IMR-90 (cell line): ENCODE measurements around the gene YARS2. TPM values are rescaled to one million over a fixed set of nuclear protein-coding genes. Genes with fewer than 3 reads are reported as not detected.

Source experiments
- ATAC-seq: fragments of 200-7000 bp; cut with Tn5 transposase; 2 replicates; pipeline ENCODE4 v1.9.1; 2020; ENCODE audit warnings: low read depth, mild to moderate bottlenecking, moderate library complexity
- BruUV-seq: library from RNA; stranded (reverse); fragments of 400-500 nt; replicated peaks from 2 replicates; lab custom pipeline; 2021; lab: Mats Ljungman, UMichigan
- CTCF ChIA-PET: fragments of 300-600 bp; formaldehyde crosslinking; extraction: SDS; loops from one replicate; lab custom pipeline; 2021; ENCODE audit warnings: antibody characterized with exemption; lab: Yijun Ruan, JAX
- POLR2A ChIA-PET: fragments of 300-600 bp; sonication (Branson Sonifier 250); formaldehyde crosslinking; loops from one replicate; lab custom pipeline; 2022; ENCODE audit warnings: antibody characterized with exemption; ENCODE audit not compliant: unreplicated experiment; lab: Charles Lee
- DNase-seq: peaks from one replicate; pipeline ENCODE4 v3.0.0; 2013
- H2AFZ ChIP-seq: replicated peaks from 2 replicates; pipeline ENCODE3; 2013; ENCODE audit warnings: low read length, mild to moderate bottlenecking; ENCODE audit not compliant: poor library complexity
- H2AK5ac ChIP-seq: 2 replicates; pipeline ENCODE4 v1.6.1; 2013; ENCODE audit warnings: low read depth, low read length, inconsistent platforms
- H2AK9ac ChIP-seq: replicated peaks from 2 replicates; pipeline ENCODE3; 2013; ENCODE audit warnings: mild to moderate bottlenecking, low read depth, low read length, moderate library complexity; ENCODE audit not compliant: poor library complexity
- H2BK120ac ChIP-seq: 2 replicates; pipeline ENCODE4 v1.6.1; 2013; ENCODE audit warnings: low read depth, low read length, inconsistent platforms
- H2BK15ac ChIP-seq: 3 replicates; pipeline ENCODE4 v1.6.1; 2013; ENCODE audit warnings: low read depth, low read length, inconsistent platforms
- H2BK20ac ChIP-seq: 2 replicates; pipeline ENCODE4 v1.6.1; 2013; ENCODE audit warnings: low read depth, mild to moderate bottlenecking, inconsistent platforms, low read length, moderate library complexity
- H2BK5ac ChIP-seq: 2 replicates; pipeline ENCODE4 v1.6.1; 2013; ENCODE audit warnings: mild to moderate bottlenecking, low read depth, low read length, inconsistent platforms; ENCODE audit not compliant: poor library complexity, severe bottlenecking
- H3K14ac ChIP-seq: replicated peaks from 2 replicates; pipeline ENCODE4 v1.6.1; 2013; ENCODE audit warnings: low read depth, low read length, inconsistent platforms
- H3K18ac ChIP-seq: 2 replicates; pipeline ENCODE4 v1.6.1; 2013; ENCODE audit warnings: low read depth, low read length, control low read depth
- H3K23ac ChIP-seq: 2 replicates; pipeline ENCODE4 v1.6.1; 2013; ENCODE audit warnings: low read depth, low read length, inconsistent platforms
- H3K27ac ChIP-seq: 2 replicates; pipeline ENCODE4 v1.5.1; 2013; ENCODE audit warnings: mild to moderate bottlenecking, control low read depth, low read length; ENCODE audit not compliant: insufficient read depth
- H3K27me3 ChIP-seq: 2 replicates; pipeline ENCODE4 v1.6.1; 2013; ENCODE audit warnings: low read length; ENCODE audit not compliant: control insufficient read depth, insufficient read depth
- H3K36me3 ChIP-seq: 2 replicates; pipeline ENCODE4 v1.6.1; 2013; ENCODE audit warnings: low read length, mixed read lengths; ENCODE audit not compliant: control insufficient read depth, insufficient read depth
- H3K4ac ChIP-seq: 2 replicates; pipeline ENCODE4 v1.6.1; 2013; ENCODE audit warnings: low read depth, low read length, inconsistent platforms
- H3K4me1 ChIP-seq: 2 replicates; pipeline ENCODE4 v1.6.1; 2013; ENCODE audit warnings: low read length, mixed read lengths; ENCODE audit not compliant: control insufficient read depth, insufficient read depth
- H3K4me2 ChIP-seq: 2 replicates; pipeline ENCODE4 v1.6.1; 2013; ENCODE audit warnings: low read depth, mild to moderate bottlenecking, control low read depth, low read length, moderate library complexity
- H3K4me3 ChIP-seq: 2 replicates; pipeline ENCODE4 v1.5.1; 2013; ENCODE audit warnings: low read depth, mild to moderate bottlenecking, control low read depth, low read length, moderate library complexity; ENCODE audit not compliant: insufficient read depth
- H3K56ac ChIP-seq: 2 replicates; pipeline ENCODE4 v1.6.1; 2013; ENCODE audit warnings: low read length, inconsistent platforms; ENCODE audit not compliant: insufficient read depth; ENCODE audit errors: extremely low read depth
- H3K79me1 ChIP-seq, 2 experiments: 2 replicates each; pipeline ENCODE4 v1.6.1; 2013; ENCODE audit warnings: low read length in 2 of 2, inconsistent platforms in 1 of 2, low read depth in 1 of 2
- H3K9ac ChIP-seq: 2 replicates; pipeline ENCODE4 v1.6.1; 2013; ENCODE audit warnings: low read depth, low read length, control low read depth
- H3K9me1 ChIP-seq: 2 replicates; pipeline ENCODE4 v1.6.1; 2013; ENCODE audit warnings: low read length, inconsistent platforms; ENCODE audit not compliant: insufficient read depth
- H3K9me3 ChIP-seq: 2 replicates; pipeline ENCODE4 v1.6.1; 2013; ENCODE audit warnings: low read length; ENCODE audit not compliant: control insufficient read depth, insufficient read depth
- H4K20me1 ChIP-seq: 2 replicates; pipeline ENCODE4 v1.6.1; 2013; ENCODE audit warnings: low read length, inconsistent platforms; ENCODE audit not compliant: insufficient read depth
- H4K5ac ChIP-seq: 2 replicates; pipeline ENCODE4 v1.6.1; 2013; ENCODE audit warnings: mild to moderate bottlenecking, low read depth, low read length, control low read depth
- H4K8ac ChIP-seq, 2 experiments: 2 replicates each; pipeline ENCODE4 v1.6.1; 2013; ENCODE audit warnings: low read depth in 2 of 2, low read length in 2 of 2, control low read depth in 1 of 2, inconsistent platforms in 1 of 2
- H4K91ac ChIP-seq: 2 replicates; pipeline ENCODE4 v1.6.1; 2013; ENCODE audit warnings: low read depth, low read length, inconsistent platforms; ENCODE audit not compliant: insufficient read depth
- BHLHE40 ChIP-seq: fragments of 150-350 bp; IDR thresholded peaks from 2 replicates; pipeline ENCODE4 v1.6.1; 2016; ENCODE audit warnings: mild to moderate bottlenecking, low read depth, low read length
- CEBPB ChIP-seq: IDR thresholded peaks from 2 replicates; pipeline ENCODE4 v1.6.1; 2012; ENCODE audit warnings: low read depth, low read length, improper control_type of control experiment
- CHD1 ChIP-seq: IDR thresholded peaks from 2 replicates; pipeline ENCODE4 v1.6.1; 2012; ENCODE audit warnings: low read depth, low read length, improper control_type of control experiment
- CTCF ChIP-seq: conservative IDR thresholded peaks from 2 replicates; pipeline ENCODE4 v1.5.1; 2012; ENCODE audit warnings: mild to moderate bottlenecking, low read depth, low read length, improper control_type of control experiment
- ELK1 ChIP-seq: fragments of 150-350 bp; IDR thresholded peaks from 2 replicates; pipeline ENCODE4 v1.6.1; 2016; ENCODE audit warnings: low read depth, mild to moderate bottlenecking, low read length, moderate library complexity, borderline replicate concordance
- FOS ChIP-seq: fragments of 150-350 bp; IDR thresholded peaks from 2 replicates; pipeline ENCODE4 v1.6.1; 2016; ENCODE audit warnings: low read depth, low read length
- MAFK ChIP-seq: IDR thresholded peaks from 2 replicates; pipeline ENCODE4 v1.6.1; 2012; ENCODE audit warnings: low read depth, low read length, improper control_type of control experiment
- MAZ ChIP-seq: IDR thresholded peaks from 2 replicates; pipeline ENCODE4 v1.6.1; 2012; ENCODE audit warnings: low read depth, mild to moderate bottlenecking, low read length, improper control_type of control experiment, moderate library complexity, borderline replicate concordance
- MXI1 ChIP-seq: IDR thresholded peaks from 2 replicates; pipeline ENCODE4 v1.6.1; 2012; ENCODE audit warnings: low read depth, mild to moderate bottlenecking, low read length, moderate library complexity, borderline replicate concordance
- NFE2L2 ChIP-seq: fragments of 150-350 bp; IDR thresholded peaks from 2 replicates; pipeline ENCODE4 v1.6.1; 2016; ENCODE audit warnings: low read depth, mild to moderate bottlenecking, low read length
- POLR2A ChIP-seq: IDR thresholded peaks from 2 replicates; pipeline ENCODE4 v1.6.1; 2012; ENCODE audit warnings: mild to moderate bottlenecking, low read depth, low read length
- RAD21 ChIP-seq: IDR thresholded peaks from 2 replicates; pipeline ENCODE4 v1.6.1; 2012; ENCODE audit warnings: low read length, improper control_type of control experiment
- RCOR1 ChIP-seq: IDR thresholded peaks from 2 replicates; pipeline ENCODE4 v1.6.1; 2012; ENCODE audit warnings: mild to moderate bottlenecking, low read length, improper control_type of control experiment; ENCODE audit not compliant: insufficient replicate concordance
- RFX5 ChIP-seq: IDR thresholded peaks from 2 replicates; pipeline ENCODE4 v1.8.0; 2012; ENCODE audit warnings: low read depth, mild to moderate bottlenecking, low read length, moderate library complexity
- SMC3 ChIP-seq: fragments of 150-350 bp; IDR thresholded peaks from 2 replicates; pipeline ENCODE4 v1.6.1; 2016; ENCODE audit warnings: low read depth, mild to moderate bottlenecking, antibody characterized with exemption, low read length, moderate library complexity
- WGBS, 2 experiments: methylation state at CpG; one replicate each; pipeline versions ENCODE4 v1.1.5 to v1.1.7; 2013; ENCODE audit warnings: missing lambda C conversion rate in 2 of 2; ENCODE audit not compliant: insufficient read length in 1 of 2; ENCODE audit errors: extremely low coverage in 2 of 2; 5-methylcytosine and 5-hydroxymethylcytosine counted together
- dilution Hi-C: fragments of 300-500 bp; cut with HindIII; formaldehyde crosslinking; loops from one replicate; pipeline ENCODE4 v1.14.3; 2018; ENCODE audit warnings: low sequenced_read_pairs; ENCODE audit not compliant: unreplicated experiment
- in situ Hi-C: fragments of 300-500 bp; cut with MboI; formaldehyde crosslinking; loops from 3 replicates; pipeline ENCODE4 v1.14.3; 2019; ENCODE audit warnings: low sequenced_read_pairs, inconsistent platforms, mixed read lengths
- intact Hi-C: fragments of 100-400 bp; cut with micrococcal nuclease; formaldehyde crosslinking; loops from 2 replicates; pipeline ENCODE4 v1.10.0; 2022
- polyA plus RNA-seq, 3 experiments: library from polyadenylated mRNA; depleted of rRNA; stranded (reverse); fragments of >200 nt; gene quantifications; 2 replicates each; pipeline ENCODE4 v1.2.3, GENCODE V29; 2012; ENCODE audit warnings: low replicate concordance in 1 of 3
- total RNA-seq: library from RNA; depleted of rRNA; stranded (reverse); fragments of >200 nt; gene quantifications from 2 replicates; pipeline ENCODE4 v1.2.3, GENCODE V29; 2012
- TF ChIP-seq, protein P1 (sequence below): fragments of 150-350 bp; IDR thresholded peaks from 2 replicates; pipeline ENCODE4 v1.6.1; 2017; ENCODE audit warnings: mild to moderate bottlenecking, antibody characterized with exemption, low read length, low read depth

YARS2 gene
- total and polyA plus RNA-seq, 2 of the 4 experiments (the other 2 are of a cell fraction), result 15.3 to 26.9 TPM

DNA sequence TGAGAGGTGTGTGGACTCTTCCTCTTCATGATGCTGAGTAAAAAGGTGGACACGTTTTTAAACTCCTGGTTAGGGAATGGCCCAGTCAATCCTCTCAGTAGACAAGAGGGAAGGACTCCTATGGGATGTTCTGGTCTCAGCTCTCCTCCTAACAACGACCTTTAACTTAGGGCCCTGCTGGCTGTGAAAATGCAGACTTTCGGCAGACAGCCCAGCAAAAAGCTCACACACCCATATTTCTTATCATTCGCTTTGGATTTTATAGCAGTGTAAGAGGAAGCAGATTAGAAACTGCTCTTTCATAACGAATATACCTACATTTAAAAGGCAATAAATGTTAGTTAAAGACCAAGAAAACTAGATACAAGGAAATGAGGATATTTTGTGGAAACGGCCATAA is 18.0 kb upstream of the YARS2 start:
- H3K9me3 ChIP-seq, result no peaks in the 10 kb centered on the region
- H3K4ac ChIP-seq, result no peak overlapping the region
- no TSS peak for BruUV-seq
- POLR2A ChIA-PET, result interaction anchor here (0.6 kb wide), 1 partner anchor 56 kb away, joined by 4 read pairs; no protein-coding TSS in a partner anchor
- no peaks in the 10 kb centered on the region for H3K9me1 ChIP-seq
- no peak overlapping the region for H2BK15ac ChIP-seq
- H3K9ac ChIP-seq, result no peak overlapping the region
- no peak overlapping the region for H4K91ac ChIP-seq
- TF ChIP-seq BHLHE40, result no peak
- no peak for TF ChIP-seq MAFK
- TF ChIP-seq MAZ, result no peak
- no peak for TF ChIP-seq CHD1
- TF ChIP-seq ELK1, result no peak
- no peak for TF ChIP-seq POLR2A
- no peak for TF ChIP-seq MXI1
- no peak for TF ChIP-seq CTCF
- TF ChIP-seq RCOR1, result no peak
- no peak for TF ChIP-seq SMC3
- no peak for TF ChIP-seq NFE2L2
- TF ChIP-seq, protein P1, sequence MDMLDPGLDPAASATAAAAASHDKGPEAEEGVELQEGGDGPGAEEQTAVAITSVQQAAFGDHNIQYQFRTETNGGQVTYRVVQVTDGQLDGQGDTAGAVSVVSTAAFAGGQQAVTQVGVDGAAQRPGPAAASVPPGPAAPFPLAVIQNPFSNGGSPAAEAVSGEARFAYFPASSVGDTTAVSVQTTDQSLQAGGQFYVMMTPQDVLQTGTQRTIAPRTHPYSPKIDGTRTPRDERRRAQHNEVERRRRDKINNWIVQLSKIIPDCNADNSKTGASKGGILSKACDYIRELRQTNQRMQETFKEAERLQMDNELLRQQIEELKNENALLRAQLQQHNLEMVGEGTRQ, result no peak
- no peak for TF ChIP-seq CEBPB
- no peak for TF ChIP-seq RAD21
- TF ChIP-seq RFX5, result no peak
- TF ChIP-seq FOS, result no peak
- no peaks in the 10 kb centered on the region for H3K27me3 ChIP-seq
- no peak overlapping the region for H3K4me3 ChIP-seq
- no peak overlapping the region for H4K5ac ChIP-seq
- no peak overlapping the region for H3K23ac ChIP-seq
- H3K27ac ChIP-seq, result no peak overlapping the region
- H3K4me2 ChIP-seq, result no peak overlapping the region
- DNase-seq, result no peak
- H2BK20ac ChIP-seq, result no peak overlapping the region
- H2BK5ac ChIP-seq, result no peak overlapping the region
- H3K4me1 ChIP-seq, result no peaks in the 10 kb centered on the region
- dilution Hi-C loops (no loop called here), in situ Hi-C loops (no loop called here), intact Hi-C loops (no loop called here)
- H2BK120ac ChIP-seq, result no peak overlapping the region
- no CpG with 5 or more reads among the region's 6 CpGs for WGBS, 2 experiments
- H2AFZ ChIP-seq, result no peak overlapping the region
- no peak overlapping the region for H3K18ac ChIP-seq
- no peak for ATAC-seq
- CTCF ChIA-PET, result interaction anchor here (1.0 kb wide), 1 partner anchor 18 kb away, joined by 3 read pairs; the partner anchor contains the start of gene YARS2
- H3K79me1 ChIP-seq, result no peaks in the 10 kb centered on the region
- no peak overlapping the region for H3K56ac ChIP-seq
- H2AK9ac ChIP-seq, result no peak overlapping the region
- H4K8ac ChIP-seq, result no peak overlapping the region
- no peak overlapping the region for H3K14ac ChIP-seq
- no peaks in the 10 kb centered on the region for H4K20me1 ChIP-seq
- no peaks in the 10 kb centered on the region for H3K36me3 ChIP-seq
- H2AK5ac ChIP-seq, result no peak overlapping the region
